ENCODE data around the gene ARSG. TPM values are rescaled to one million over a fixed set of nuclear protein-coding genes. Genes with fewer than 3 reads are reported as not detected.

The ARSG gene
- total and polyA plus RNA-seq, 2 of the 13 experiments (the other 11 are each of a cell fraction or from before 2014, with no cell fraction given), result 3.7 to 15.2 TPM

DNA sequence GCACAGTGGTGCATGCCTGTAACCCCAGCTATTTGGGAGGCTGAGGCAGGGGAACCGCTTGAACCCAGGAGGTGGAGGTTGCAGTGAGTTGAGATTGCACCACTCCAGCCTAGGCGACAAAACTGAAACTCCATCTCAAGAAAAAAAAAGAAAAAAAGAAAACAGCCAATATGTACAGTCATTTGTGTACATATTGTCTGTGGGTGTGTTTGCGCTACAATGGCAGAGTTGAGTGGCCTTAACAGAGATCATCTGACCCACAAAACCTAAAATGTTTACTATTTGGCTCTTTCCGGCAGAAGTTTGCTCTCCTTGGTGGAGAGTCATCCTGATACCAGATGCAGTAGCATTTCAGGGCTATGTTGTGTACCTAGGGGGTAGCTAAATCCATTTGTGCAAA lies 57.9 kb downstream of the ARSG start (continued):
- TF ChIP-seq CEBPG (CRISPR knock-in tag; IDR thresholded peaks at IDR 0.05) (peak; percentile 25; the same call in 1 of the 2 replicates), NCOA5 (CRISPR knock-in tag; IDR thresholded peaks at IDR 0.05) (no peak), ZZZ3 (CRISPR knock-in tag; IDR thresholded peaks at IDR 0.05; ENCODE audit: borderline replicate concordance) (no peak), RORA (CRISPR knock-in tag; IDR thresholded peaks at IDR 0.05) (no peak), ZSCAN30 (CRISPR knock-in tag; IDR thresholded peaks at IDR 0.05) (no peak), REPIN1 (CRISPR knock-in tag; IDR thresholded peaks at IDR 0.05; ENCODE audit: borderline replicate concordance, low read depth) (no peak), ZNF839 (CRISPR knock-in tag; IDR thresholded peaks at IDR 0.05; ENCODE audit: borderline replicate concordance) (no peak), ZNF547 (CRISPR knock-in tag; IDR thresholded peaks at IDR 0.05) (no peak), AKAP8 (CRISPR knock-in tag; IDR thresholded peaks at IDR 0.05) (no peak), RBAK (CRISPR knock-in tag; IDR thresholded peaks at IDR 0.05) (no peak), ZNF724P (CRISPR knock-in tag; IDR thresholded peaks at IDR 0.05; ENCODE audit: borderline replicate concordance) (no peak), ZFYVE20 (CRISPR knock-in tag; IDR thresholded peaks at IDR 0.05; ENCODE audit: borderline replicate concordance, low read depth) (no peak), ETV6 (CRISPR knock-in tag; conservative IDR thresholded peaks at IDR 0.05) (no peak), ZNF143 (CRISPR knock-in tag; IDR thresholded peaks at IDR 0.05) (no peak), NRL (CRISPR knock-in tag; IDR thresholded peaks at IDR 0.05; ENCODE audit: borderline replicate concordance) (no peak), ZSCAN31 (CRISPR knock-in tag; IDR thresholded peaks at IDR 0.05; ENCODE audit: low read depth) (no peak), MLLT10 (CRISPR knock-in tag; IDR thresholded peaks at IDR 0.05) (no peak), RFX3 (CRISPR knock-in tag; IDR thresholded peaks at IDR 0.05) (no peak), ASH2L (IDR thresholded peaks at IDR 0.05; ENCODE audit: insufficient read length, low read depth, low read length) (no peak)
- TF ChIP-seq, protein P1, sequence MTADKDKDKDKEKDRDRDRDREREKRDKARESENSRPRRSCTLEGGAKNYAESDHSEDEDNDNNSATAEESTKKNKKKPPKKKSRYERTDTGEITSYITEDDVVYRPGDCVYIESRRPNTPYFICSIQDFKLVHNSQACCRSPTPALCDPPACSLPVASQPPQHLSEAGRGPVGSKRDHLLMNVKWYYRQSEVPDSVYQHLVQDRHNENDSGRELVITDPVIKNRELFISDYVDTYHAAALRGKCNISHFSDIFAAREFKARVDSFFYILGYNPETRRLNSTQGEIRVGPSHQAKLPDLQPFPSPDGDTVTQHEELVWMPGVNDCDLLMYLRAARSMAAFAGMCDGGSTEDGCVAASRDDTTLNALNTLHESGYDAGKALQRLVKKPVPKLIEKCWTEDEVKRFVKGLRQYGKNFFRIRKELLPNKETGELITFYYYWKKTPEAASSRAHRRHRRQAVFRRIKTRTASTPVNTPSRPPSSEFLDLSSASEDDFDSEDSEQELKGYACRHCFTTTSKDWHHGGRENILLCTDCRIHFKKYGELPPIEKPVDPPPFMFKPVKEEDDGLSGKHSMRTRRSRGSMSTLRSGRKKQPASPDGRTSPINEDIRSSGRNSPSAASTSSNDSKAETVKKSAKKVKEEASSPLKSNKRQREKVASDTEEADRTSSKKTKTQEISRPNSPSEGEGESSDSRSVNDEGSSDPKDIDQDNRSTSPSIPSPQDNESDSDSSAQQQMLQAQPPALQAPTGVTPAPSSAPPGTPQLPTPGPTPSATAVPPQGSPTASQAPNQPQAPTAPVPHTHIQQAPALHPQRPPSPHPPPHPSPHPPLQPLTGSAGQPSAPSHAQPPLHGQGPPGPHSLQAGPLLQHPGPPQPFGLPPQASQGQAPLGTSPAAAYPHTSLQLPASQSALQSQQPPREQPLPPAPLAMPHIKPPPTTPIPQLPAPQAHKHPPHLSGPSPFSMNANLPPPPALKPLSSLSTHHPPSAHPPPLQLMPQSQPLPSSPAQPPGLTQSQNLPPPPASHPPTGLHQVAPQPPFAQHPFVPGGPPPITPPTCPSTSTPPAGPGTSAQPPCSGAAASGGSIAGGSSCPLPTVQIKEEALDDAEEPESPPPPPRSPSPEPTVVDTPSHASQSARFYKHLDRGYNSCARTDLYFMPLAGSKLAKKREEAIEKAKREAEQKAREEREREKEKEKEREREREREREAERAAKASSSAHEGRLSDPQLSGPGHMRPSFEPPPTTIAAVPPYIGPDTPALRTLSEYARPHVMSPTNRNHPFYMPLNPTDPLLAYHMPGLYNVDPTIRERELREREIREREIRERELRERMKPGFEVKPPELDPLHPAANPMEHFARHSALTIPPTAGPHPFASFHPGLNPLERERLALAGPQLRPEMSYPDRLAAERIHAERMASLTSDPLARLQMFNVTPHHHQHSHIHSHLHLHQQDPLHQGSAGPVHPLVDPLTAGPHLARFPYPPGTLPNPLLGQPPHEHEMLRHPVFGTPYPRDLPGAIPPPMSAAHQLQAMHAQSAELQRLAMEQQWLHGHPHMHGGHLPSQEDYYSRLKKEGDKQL (CRISPR knock-in tag; IDR thresholded peaks at IDR 0.05; ENCODE audit: low read depth), result no peak
- TF ChIP-seq, protein P2, sequence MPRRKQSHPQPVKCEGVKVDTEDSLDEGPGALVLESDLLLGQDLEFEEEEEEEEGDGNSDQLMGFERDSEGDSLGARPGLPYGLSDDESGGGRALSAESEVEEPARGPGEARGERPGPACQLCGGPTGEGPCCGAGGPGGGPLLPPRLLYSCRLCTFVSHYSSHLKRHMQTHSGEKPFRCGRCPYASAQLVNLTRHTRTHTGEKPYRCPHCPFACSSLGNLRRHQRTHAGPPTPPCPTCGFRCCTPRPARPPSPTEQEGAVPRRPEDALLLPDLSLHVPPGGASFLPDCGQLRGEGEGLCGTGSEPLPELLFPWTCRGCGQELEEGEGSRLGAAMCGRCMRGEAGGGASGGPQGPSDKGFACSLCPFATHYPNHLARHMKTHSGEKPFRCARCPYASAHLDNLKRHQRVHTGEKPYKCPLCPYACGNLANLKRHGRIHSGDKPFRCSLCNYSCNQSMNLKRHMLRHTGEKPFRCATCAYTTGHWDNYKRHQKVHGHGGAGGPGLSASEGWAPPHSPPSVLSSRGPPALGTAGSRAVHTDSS (CRISPR knock-in tag; conservative IDR thresholded peaks at IDR 0.05), result no peak
- TF ChIP-seq, protein P3, sequence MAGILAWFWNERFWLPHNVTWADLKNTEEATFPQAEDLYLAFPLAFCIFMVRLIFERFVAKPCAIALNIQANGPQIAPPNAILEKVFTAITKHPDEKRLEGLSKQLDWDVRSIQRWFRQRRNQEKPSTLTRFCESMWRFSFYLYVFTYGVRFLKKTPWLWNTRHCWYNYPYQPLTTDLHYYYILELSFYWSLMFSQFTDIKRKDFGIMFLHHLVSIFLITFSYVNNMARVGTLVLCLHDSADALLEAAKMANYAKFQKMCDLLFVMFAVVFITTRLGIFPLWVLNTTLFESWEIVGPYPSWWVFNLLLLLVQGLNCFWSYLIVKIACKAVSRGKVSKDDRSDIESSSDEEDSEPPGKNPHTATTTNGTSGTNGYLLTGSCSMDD (CRISPR knock-in tag; IDR thresholded peaks at IDR 0.05), result no peak
- TF ChIP-seq, protein P4, sequence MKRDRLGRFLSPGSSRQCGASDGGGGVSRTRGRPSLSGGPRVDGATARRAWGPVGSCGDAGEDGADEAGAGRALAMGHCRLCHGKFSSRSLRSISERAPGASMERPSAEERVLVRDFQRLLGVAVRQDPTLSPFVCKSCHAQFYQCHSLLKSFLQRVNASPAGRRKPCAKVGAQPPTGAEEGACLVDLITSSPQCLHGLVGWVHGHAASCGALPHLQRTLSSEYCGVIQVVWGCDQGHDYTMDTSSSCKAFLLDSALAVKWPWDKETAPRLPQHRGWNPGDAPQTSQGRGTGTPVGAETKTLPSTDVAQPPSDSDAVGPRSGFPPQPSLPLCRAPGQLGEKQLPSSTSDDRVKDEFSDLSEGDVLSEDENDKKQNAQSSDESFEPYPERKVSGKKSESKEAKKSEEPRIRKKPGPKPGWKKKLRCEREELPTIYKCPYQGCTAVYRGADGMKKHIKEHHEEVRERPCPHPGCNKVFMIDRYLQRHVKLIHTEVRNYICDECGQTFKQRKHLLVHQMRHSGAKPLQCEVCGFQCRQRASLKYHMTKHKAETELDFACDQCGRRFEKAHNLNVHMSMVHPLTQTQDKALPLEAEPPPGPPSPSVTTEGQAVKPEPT (CRISPR knock-in tag; IDR thresholded peaks at IDR 0.05; ENCODE audit: low read depth), result no peak
